C4-2B (cell line): ENCODE data around the gene PTBP2.

Experiments
- CTCF ChIP-seq: fragments of 450-650 bp; conservative IDR thresholded peaks from 2 replicates; pipeline ENCODE4 v1.5.1; 2017; ENCODE audit warnings: mild to moderate bottlenecking
- ZFX ChIP-seq: fragments of 450-650 bp; IDR thresholded peaks from 2 replicates; pipeline ENCODE4 v1.6.1; 2017

- TF ChIP-seq CTCF = no peak
- no peak for TF ChIP-seq ZFX
Measured at GRCh38 chr1:96723936-96724335, 2.4 kb downstream of the PTBP2 start.
